ENCODE data around the gene TMEM233.
"Not testable (repeated sequence)": the region's sequence is repeated elsewhere in the genome, so short reads cannot be mapped to it uniquely, and the experiment has no call there.

The TMEM233 gene

GRCh38 chr12:119613319-119613936 is 19.9 kb downstream of the TMEM233 start:
- no peak for DNase-seq

DNA sequence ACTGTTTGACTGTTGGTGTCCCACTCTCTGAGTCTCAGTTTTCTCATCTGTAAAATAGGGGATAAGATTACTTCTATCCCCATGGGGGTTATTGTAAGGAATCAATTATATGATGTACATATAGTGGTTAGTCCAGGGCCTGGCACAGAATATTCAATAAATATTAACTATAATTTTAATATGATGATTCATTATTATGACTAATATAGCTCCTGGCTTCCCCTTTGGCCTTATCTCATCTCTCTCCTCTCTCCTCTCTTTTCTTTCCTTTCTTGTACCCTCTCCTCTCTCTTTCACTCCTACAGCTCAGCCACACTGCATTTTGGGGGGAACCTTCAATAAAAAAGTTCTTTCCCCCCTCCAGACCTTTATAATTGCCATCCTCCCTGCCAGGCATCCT is 21.1 kb downstream of the TMEM233 start:
- no peak for DNase-seq

DNA sequence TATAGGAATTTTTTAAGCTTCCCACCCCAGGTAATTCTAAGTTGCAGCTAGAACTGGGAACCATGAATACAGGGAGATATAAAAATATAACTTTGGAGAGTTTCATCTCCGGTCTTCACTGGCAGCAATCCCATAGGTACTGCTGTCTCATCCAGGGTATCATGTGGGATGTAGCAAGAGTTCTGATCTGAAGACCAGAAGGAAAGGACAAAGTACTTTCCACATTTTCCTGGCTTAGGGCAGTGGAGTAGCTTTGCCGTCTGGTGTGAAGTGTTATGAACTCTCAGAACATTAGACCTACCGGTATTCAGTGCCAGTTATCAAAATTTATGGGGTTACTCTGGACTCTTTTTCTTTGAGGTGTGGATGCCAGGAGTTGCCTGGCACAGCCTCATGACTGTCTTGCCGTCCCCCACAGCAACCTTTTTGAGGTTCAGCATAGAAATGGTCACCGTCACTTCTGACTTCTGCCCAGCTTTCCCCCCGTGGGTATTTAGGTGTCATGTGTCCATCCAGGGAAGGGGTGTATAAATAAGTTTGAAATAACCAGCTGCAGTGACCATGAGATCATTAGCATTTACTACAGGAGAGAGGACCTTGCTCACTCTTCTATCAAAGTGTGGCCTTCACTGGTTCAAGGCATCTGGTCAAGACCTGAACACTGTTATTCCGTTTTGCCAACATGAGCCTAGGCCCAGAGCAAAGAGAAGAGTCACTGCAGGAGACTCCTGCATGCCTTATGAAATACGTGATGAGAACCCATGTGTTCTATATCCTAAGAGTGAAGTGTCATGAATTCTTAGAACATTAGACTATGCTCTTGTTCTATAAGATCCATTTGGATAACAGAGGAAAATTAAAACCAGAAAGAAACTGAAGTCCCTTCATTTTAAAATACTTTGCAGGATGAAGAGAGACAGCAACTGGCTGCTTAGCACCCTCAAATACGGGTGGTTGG is 22.2 kb downstream of the TMEM233 start:
- DNase-seq, result no peak

GRCh38 chr12:119618328-119618896 is 24.8 kb downstream of the TMEM233 start:
- not testable (repeated sequence) for DNase-seq

DNA sequence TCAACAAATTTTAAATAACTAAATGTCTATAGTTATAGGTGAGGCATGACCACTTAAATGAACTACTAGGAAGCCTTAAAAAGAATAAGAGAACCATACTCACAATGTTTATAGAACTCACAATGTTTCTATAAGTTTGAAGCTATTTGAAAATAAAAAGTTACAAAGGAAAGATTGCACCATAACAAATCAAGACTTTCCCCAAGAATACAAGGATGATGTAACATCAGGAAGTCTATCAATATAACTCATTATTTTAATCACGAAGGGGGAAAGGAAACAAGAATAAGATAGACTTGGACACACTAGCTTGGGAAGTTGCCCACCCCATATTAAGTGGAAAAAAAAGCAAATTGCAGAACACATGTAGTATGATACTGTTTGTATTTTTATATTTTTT is 26.9 kb downstream of the TMEM233 start:
- no peak for DNase-seq

DNA sequence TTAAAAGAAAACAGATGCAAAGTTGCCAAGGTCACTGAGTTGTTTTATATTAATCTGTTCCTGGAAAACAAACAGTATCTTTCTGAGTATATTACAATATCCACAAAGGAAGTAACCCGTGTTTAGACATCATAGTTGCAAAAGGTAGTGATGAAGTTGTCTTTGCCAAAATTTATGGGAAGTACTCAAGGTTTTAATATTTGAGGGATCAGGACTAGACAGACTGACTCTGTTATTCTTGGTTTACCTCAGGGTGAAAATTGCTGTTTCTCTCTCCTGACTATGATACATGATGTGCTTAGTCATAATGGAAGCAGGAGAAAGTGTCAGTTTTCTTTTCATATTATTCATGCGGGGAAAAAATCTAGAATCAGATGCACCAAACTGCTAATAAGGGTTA is 28.3 kb downstream of the TMEM233 start:
- DNase-seq, result no peak

- no peak for DNase-seq
Measured at GRCh38 chr12:119624966-119625365, 31.4 kb downstream of the TMEM233 start.

GRCh38 chr12:119627019-119627643 is 33.6 kb downstream of the TMEM233 start:
- no peak for DNase-seq

DNA sequence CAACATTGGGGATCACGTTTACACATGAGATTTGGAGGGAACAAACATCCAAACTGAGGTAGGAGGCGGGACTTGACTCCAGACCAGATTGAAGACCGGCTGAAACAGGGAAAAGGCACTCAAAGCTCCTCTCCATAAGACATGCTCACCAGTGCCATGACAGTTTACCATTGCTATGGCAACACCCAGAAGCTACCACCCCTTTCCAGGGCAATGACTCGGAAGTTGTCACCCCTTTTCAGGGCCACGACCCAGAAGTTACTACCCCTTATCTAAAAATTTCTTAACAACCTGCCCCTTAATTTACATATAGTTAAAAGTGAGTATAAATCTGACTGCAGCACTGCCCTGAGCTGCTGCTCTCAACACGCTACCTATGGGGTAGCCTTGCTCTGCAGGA is 34.1 kb downstream of the TMEM233 start:
- DNase-seq, result no peak

DNA sequence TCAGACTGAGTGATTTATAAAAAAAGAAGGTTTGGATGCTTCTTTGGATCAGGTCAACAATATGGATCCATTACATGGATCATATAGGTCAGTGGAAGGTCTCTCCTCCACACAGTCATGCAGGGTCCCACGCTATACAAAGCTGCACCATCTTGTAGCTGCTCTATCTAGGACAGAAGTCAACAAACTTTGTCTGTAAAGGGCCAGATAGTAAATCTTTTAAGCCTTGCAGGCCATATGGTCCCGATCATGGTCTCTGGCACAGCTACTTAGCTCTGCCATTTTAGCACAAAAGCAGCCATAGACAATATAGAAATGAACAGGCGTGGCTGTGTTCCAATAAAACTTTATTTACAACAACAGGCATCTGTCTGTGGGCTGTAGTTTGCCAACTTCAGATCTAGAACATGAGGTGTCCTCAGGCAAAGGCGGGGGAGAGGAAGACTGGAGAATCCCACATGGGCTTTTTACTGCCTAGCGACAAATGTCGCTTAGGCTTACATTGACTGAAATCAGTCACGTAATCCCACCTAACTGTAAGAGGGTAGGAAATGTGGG is 36.7 kb downstream of the TMEM233 start:
- no peak for DNase-seq

GRCh38 chr12:119630962-119631550 is 37.5 kb downstream of the TMEM233 start:
- DNase-seq, result no peak

- no peak for DNase-seq
Measured at GRCh38 chr12:119631930-119632678, 38.5 kb downstream of the TMEM233 start.

DNA sequence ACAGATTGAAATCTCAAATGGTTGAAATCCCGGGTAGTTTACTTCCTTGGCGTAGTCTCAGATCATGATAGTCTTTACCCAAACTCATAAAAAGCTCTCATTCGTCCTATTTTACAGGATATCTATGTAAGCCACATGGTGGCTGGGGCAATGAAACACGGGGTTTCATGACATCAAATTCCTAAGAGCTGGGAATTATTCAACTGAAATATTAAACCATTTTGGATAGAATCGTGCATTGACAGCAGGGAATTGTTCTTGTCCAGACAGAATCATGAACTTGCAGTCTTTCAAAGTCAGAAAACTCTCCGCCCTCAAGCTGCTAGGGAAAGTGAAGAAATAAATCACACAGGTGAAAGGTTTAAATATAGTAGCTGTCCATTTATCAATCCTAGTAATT is 41.2 kb downstream of the TMEM233 start:
- DNase-seq, result no peak

- no peak for DNase-seq
Measured at GRCh38 chr12:119642986-119643385, 49.4 kb downstream of the TMEM233 start.

DNA sequence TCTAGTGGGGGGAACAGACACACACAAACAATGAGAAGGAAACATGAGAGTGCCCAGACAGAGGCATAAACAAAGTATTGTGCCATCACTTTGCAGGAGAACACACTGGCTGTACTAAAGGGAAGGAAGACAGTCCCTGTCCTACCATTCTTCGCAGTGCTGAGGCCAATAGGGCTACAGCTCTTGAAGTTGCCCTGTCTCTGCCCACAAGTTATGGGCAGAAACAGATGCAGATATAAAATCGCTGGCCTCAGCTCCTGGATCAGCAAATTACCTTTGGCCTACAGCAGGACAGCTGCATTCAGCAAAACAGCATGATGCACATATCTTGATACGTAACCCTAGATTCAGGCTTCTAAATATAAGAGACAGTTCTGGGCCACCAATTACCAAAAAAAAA is 51.4 kb downstream of the TMEM233 start:
- no peak for DNase-seq

- no peak for DNase-seq
Measured at GRCh38 chr12:119645535-119646059, 52.0 kb downstream of the TMEM233 start.

DNA sequence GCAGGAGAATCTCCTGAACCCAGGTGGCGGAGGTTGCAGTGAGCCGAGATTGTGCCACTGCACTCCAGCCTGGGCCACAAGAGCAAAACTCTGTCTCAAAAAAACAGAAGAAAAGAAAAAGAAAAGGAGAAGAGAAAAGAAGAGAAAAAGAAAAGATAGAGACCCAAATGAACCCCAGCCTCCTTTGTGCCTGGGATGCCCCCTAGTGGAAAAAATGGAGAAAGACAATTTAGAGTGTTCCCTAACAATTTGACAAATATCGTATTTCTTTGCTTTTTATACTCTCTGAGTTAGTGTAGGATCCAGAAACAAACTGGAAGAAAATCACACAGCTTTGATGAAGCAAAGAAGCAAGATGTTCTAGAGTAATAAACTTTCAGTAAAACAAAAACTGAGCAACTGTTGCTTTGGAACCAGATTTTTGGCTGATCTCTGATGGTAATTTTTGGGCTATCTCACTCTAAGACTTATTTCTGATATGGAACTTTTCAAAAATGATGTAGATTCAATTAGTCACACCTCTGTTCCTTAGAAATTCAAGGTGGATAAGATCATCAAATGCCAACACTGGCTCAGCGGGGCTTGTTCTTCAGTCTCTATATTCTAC is 55.7 kb downstream of the TMEM233 start:
- DNase-seq, result no peak

DNA sequence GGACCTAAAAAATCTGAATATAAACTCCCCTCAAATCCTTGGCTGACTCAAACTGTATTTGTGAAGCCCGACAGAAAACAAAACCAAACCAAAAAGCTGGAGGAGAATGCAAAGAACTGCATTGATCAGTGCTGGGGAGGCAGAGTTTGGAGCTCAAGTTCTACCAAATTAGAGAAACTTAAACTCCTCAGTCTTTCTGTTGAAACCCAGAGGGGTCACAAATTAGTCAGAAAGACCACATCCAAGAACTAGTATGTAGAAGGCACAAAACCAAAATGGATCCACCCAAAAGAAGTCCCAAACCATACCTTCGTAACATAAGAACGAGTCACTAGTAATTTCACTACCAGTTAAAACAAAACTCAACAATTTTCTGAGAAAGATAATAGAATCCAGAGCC is 59.1 kb downstream of the TMEM233 start:
- no peak for DNase-seq

GRCh38 chr12:119657001-119657400 is 63.4 kb downstream of the TMEM233 start:
- not testable (repeated sequence) for DNase-seq

DNA sequence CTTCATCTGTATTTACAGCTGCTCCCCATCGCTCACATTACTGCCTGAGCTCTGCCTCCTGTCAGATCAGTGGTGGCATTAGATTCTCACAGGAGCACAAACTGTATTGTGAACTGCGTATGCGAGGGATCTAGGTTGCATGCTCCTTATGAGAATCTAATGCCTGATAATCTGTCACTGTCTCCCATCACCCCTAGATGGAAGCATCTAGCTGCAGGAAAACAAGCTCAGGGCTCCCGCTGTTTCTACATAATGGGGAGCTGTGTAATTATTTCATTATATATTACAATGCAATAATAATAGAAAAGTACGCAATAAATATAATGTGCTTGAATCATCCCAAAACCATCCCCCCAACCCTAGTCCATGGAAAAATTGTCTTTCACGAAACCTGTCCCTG is 64.6 kb downstream of the TMEM233 start:
- not testable (repeated sequence) for DNase-seq

DNA sequence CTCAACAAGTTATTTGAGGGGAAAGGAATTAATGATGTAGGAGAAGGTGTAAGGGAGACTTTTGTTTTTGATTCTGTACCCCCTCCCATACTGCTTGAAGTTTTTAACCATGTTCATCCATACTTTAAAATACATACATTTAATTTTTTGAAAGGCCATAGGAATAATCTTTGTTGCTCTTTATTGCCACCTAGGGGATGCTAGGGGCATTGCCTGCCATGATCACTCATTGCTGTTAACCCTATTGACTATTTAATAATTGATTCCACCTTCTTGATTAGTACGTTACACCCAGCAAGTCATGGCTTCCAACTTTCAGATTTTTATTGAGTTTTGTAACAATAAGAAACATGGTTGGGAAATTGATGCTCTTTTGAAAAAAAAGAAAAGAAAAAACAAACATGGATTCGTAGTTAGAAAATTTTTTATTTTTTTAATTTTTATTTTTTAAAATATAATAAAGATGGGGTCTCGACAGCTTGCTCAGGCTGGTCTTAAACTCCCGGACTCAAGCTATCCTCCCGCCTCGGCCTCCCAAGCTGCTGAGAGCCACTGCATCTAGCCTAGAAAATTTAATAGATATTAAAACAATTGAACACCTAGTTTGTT is 65.8 kb downstream of the TMEM233 start:
- peak; percentile 35 for DNase-seq
